ENCODE data around the gene BHLHE40.

BHLHE40 gene

GRCh38 chr3:5016211-5017161, 37.2 kb downstream of the BHLHE40 start:
- Histone ChIP-seq H3K4me3 (ENCODE audit: low read depth in 1 of 2, low read length in 2 of 2) (no peak overlapping the region), H3K27me3 (ENCODE audit: insufficient read depth, low read length, poor library complexity) (no peaks in the 10 kb centered on the region), H3K36me3 (ENCODE audit: insufficient read depth, low read length) (no peaks in the 10 kb centered on the region), H3K9ac (ENCODE audit: low read depth, low read length) (no peak overlapping the region), H4K20me1 (ENCODE audit: insufficient read depth, low read length) (no peaks in the 10 kb centered on the region), H3K79me2 (ENCODE audit: insufficient read depth, low read length) (no peaks in the 10 kb centered on the region), H3K4me2 (ENCODE audit: insufficient read depth, low read length) (no peak overlapping the region), H2AFZ (ENCODE audit: low read depth, low read length) (no peak overlapping the region), H3K9me3 (ENCODE audit: insufficient read depth, low read length, severe bottlenecking) (no peaks in the 10 kb centered on the region), H3K27ac (ENCODE audit: low read length) (no peak overlapping the region), H3K4me1 (ENCODE audit: insufficient read depth, low read length) (peaks cover 22% of the 10 kb centered on the region)
- peak; percentile 51 for ATAC-seq (ENCODE audit: insufficient read depth, low read depth)
- DNase-seq, result peak; percentile 23
- no peak for TF ChIP-seq EZH2 (IDR thresholded peaks at IDR 0.05; ENCODE audit: borderline replicate concordance, low read depth, low read length, severe bottlenecking)
- no peak for TF ChIP-seq CTCF (IDR thresholded peaks at IDR 0.05; ENCODE audit: borderline replicate concordance, extremely low read depth, low read length, poor library complexity, severe bottlenecking)

DNA sequence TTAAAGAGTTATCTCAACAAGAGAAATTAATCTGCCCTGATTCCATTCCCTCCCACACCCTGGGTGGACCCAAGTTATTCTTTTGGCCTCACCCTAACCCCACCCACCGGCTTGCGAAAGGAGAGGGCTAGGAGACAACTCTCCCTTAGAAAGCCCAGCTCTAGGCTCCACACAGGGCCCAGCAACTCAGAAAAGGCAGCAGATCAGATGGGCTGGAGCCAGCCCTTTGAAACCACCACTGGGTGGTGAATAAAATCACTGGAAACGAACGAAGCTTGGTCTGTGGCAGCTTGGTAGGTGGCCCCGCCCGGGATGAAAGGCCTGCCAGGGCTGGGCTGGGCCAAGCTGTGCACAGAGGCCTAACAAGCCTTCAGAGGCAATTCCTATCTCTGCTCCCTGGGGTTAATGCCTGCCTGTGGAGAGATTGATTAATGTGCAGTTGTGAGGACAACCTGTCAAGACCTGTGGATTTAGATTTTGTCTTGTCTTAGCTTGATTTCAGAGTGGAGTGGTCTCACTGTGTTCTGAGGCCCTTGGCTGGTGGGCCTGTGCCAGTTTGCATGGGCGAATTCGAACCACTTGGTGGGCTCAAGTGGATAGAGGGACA, 38.8 kb downstream of the BHLHE40 start:
- no peaks in the 10 kb centered on the region for H3K9me3 ChIP-seq (ENCODE audit: insufficient read depth, low read length, severe bottlenecking)
- H2AFZ ChIP-seq (ENCODE audit: low read depth, low read length), result no peak overlapping the region
- H3K4me2 ChIP-seq (ENCODE audit: insufficient read depth, low read length), result no peak overlapping the region
- no peaks in the 10 kb centered on the region for H3K27me3 ChIP-seq (ENCODE audit: insufficient read depth, low read length, poor library complexity)
- no peak overlapping the region for H3K4me3 ChIP-seq (ENCODE audit: low read depth in 1 of 2, low read length in 2 of 2)
- TF ChIP-seq EZH2 (IDR thresholded peaks at IDR 0.05; ENCODE audit: borderline replicate concordance, low read depth, low read length, severe bottlenecking), result no peak
- TF ChIP-seq CTCF (IDR thresholded peaks at IDR 0.05; ENCODE audit: borderline replicate concordance, extremely low read depth, low read length, poor library complexity, severe bottlenecking), result no peak
- DNase-seq, result no peak
- no peak overlapping the region for H3K27ac ChIP-seq (ENCODE audit: low read length)
- ATAC-seq (ENCODE audit: insufficient read depth, low read depth), result no peak
- H3K79me2 ChIP-seq (ENCODE audit: insufficient read depth, low read length), result no peaks in the 10 kb centered on the region
- no peaks in the 10 kb centered on the region for H3K36me3 ChIP-seq (ENCODE audit: insufficient read depth, low read length)
- no peak overlapping the region for H3K9ac ChIP-seq (ENCODE audit: low read depth, low read length)
- no peaks in the 10 kb centered on the region for H4K20me1 ChIP-seq (ENCODE audit: insufficient read depth, low read length)
- peaks cover 11% of the 10 kb centered on the region for H3K4me1 ChIP-seq (ENCODE audit: insufficient read depth, low read length)

DNA sequence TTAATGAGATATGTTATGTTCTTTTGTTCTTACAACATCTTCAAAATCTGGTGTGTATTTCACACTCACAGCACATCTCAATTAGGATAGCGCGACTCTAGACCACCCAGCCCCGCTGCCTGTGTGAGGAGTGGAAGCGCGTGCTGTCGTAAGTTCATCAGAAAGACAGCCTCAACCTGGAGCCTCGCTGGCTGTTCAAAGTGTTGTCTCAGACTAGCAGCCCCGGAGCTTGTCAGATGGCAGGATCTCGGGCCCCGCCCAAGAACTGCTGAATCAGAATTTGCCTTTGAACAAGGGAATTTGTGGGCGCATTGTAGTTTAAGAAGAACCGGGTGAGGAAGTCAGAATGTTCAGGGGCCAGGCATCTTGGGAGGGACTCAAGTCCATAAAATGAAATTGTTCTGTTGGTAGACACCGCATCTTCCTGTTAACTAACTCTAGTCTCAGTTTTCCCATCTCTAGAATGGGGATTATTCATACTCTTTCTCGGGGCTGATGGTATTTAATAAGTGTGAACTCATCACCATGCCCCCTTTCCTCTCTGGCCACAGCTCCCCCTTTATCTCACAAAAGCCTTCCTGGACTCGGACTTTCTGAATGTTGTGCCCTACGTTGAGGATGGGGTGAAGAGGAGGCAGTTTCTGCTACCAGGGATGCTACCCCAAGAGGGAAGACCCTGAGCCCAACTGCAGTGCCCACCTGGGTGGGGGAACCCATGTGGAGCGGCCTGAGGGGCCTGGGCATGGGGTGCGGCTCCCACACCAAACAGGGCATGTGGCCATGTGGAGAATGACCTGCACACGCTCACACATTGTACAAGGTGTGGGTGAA, 40.4 kb downstream of the BHLHE40 start:
- no peak overlapping the region for H3K4me3 ChIP-seq (ENCODE audit: low read depth in 1 of 2, low read length in 2 of 2)
- H3K4me2 ChIP-seq (ENCODE audit: insufficient read depth, low read length), result no peak overlapping the region
- peaks cover 11% of the 10 kb centered on the region for H3K4me1 ChIP-seq (ENCODE audit: insufficient read depth, low read length)
- no peak overlapping the region for H3K9ac ChIP-seq (ENCODE audit: low read depth, low read length)
- H3K36me3 ChIP-seq (ENCODE audit: insufficient read depth, low read length), result no peaks in the 10 kb centered on the region
- no peaks in the 10 kb centered on the region for H3K27me3 ChIP-seq (ENCODE audit: insufficient read depth, low read length, poor library complexity)
- H3K79me2 ChIP-seq (ENCODE audit: insufficient read depth, low read length), result no peaks in the 10 kb centered on the region
- no peaks in the 10 kb centered on the region for H3K9me3 ChIP-seq (ENCODE audit: insufficient read depth, low read length, severe bottlenecking)
- TF ChIP-seq EZH2 (IDR thresholded peaks at IDR 0.05; ENCODE audit: borderline replicate concordance, low read depth, low read length, severe bottlenecking), result no peak
- no peak for TF ChIP-seq CTCF (IDR thresholded peaks at IDR 0.05; ENCODE audit: borderline replicate concordance, extremely low read depth, low read length, poor library complexity, severe bottlenecking)
- H3K27ac ChIP-seq (ENCODE audit: low read length), result no peak overlapping the region
- H4K20me1 ChIP-seq (ENCODE audit: insufficient read depth, low read length), result no peaks in the 10 kb centered on the region
- H2AFZ ChIP-seq (ENCODE audit: low read depth, low read length), result no peak overlapping the region
- DNase-seq (peak; percentile 76), ATAC-seq (ENCODE audit: insufficient read depth, low read depth) (peak; percentile 90)

Measured in DND-41 (cell line).